HepG2 (cell line): Measurements from ENCODE around the gene FAM229A. TPM values are rescaled to one million over a fixed set of nuclear protein-coding genes. Genes with fewer than 3 reads are reported as not detected.
A peak's percentile ranks its signal among the peaks of the same experiment; 100 is the strongest.

Experiments used
- AGO1 ChIP-seq: fragments of 200-400 bp; formaldehyde crosslinking; IDR thresholded peaks from 2 replicates; pipeline ENCODE4 v1.6.1; 2017; ENCODE audit warnings: mild to moderate bottlenecking, low read depth, low read length, moderate library complexity; ENCODE audit not compliant: poor library complexity, severe bottlenecking
- ARHGAP35 ChIP-seq: sonication (generic); formaldehyde crosslinking; IDR thresholded peaks from 2 replicates; pipeline ENCODE4 v1.9.0; 2022; ENCODE audit warnings: mild to moderate bottlenecking, inconsistent platforms, moderate library complexity, missing genetic modification reagents, borderline replicate concordance
- ATAD3A ChIP-seq: sonication (generic); formaldehyde crosslinking; IDR thresholded peaks from 2 replicates; pipeline ENCODE4 v1.4.0; 2020; ENCODE audit warnings: missing genetic modification reagents
- CBX5 ChIP-seq: sonication (generic); formaldehyde crosslinking; IDR thresholded peaks from 2 replicates; pipeline ENCODE4 v1.4.0; 2020; ENCODE audit warnings: missing genetic modification reagents, borderline replicate concordance
- CC2D1A ChIP-seq: sonication (generic); formaldehyde crosslinking; IDR thresholded peaks from 2 replicates; pipeline ENCODE4 v1.8.1; 2023; ENCODE audit warnings: mild to moderate bottlenecking, missing genetic modification reagents
- DPF2 ChIP-seq: sonication (generic); formaldehyde crosslinking; IDR thresholded peaks from 2 replicates; pipeline ENCODE4 v1.4.0; 2020; ENCODE audit warnings: mild to moderate bottlenecking, low read depth, missing genetic modification reagents, borderline replicate concordance
- GABPB1 ChIP-seq: IDR thresholded peaks from 2 replicates; pipeline ENCODE4 v1.6.1; 2016; ENCODE audit warnings: mild to moderate bottlenecking, missing genetic modification reagents, moderate library complexity, missing compliant biosample characterization
- GATAD2A ChIP-seq: IDR thresholded peaks from 2 replicates; pipeline ENCODE4 v1.6.1; 2016
- HBP1 ChIP-seq: IDR thresholded peaks from 2 replicates; pipeline ENCODE4 v1.6.1; 2016; ENCODE audit warnings: low read depth, control low read depth
- HOXA3 ChIP-seq: sonication (generic); formaldehyde crosslinking; IDR thresholded peaks from 2 replicates; pipeline ENCODE4 v1.5.0; 2020; ENCODE audit warnings: missing genetic modification reagents
- MED1 ChIP-seq: sonication (generic); formaldehyde crosslinking; IDR thresholded peaks from 2 replicates; pipeline ENCODE4 v1.4.0; 2020; ENCODE audit warnings: missing genetic modification reagents
- MTERF4 ChIP-seq: sonication (generic); formaldehyde crosslinking; IDR thresholded peaks from 2 replicates; pipeline ENCODE4 v1.8.0; 2023; ENCODE audit warnings: mild to moderate bottlenecking, missing genetic modification reagents
- MTF2 ChIP-seq: sonication (generic); formaldehyde crosslinking; IDR thresholded peaks from 2 replicates; pipeline ENCODE4 v1.5.0; 2020; ENCODE audit warnings: missing genetic modification reagents, borderline replicate concordance
- MXD3 ChIP-seq: IDR thresholded peaks from 2 replicates; pipeline ENCODE4 v1.6.1; 2016; ENCODE audit warnings: mild to moderate bottlenecking, missing biosample characterization, missing genetic modification reagents
- NFE2L1 ChIP-seq: sonication (generic); formaldehyde crosslinking; IDR thresholded peaks from 2 replicates; pipeline ENCODE4 v1.4.0; 2020; ENCODE audit warnings: missing genetic modification reagents, mild to moderate bottlenecking, borderline replicate concordance
- NFYB ChIP-seq: sonication (generic); formaldehyde crosslinking; IDR thresholded peaks from 2 replicates; pipeline ENCODE4 v1.4.0; 2020; ENCODE audit warnings: missing genetic modification reagents
- PCBP2 ChIP-seq: fragments of 200-400 bp; formaldehyde crosslinking; optimal IDR thresholded peaks from 2 replicates; pipeline ENCODE3; 2018; ENCODE audit warnings: low read length, low read depth; ENCODE audit not compliant: poor library complexity, severe bottlenecking
- PHF21A ChIP-seq: sonication (generic); formaldehyde crosslinking; IDR thresholded peaks from 2 replicates; pipeline ENCODE4 v1.5.0; 2020; ENCODE audit warnings: mild to moderate bottlenecking, missing genetic modification reagents
- PLSCR1 ChIP-seq: sonication (generic); formaldehyde crosslinking; IDR thresholded peaks from 2 replicates; pipeline ENCODE4 v1.5.0; 2020; ENCODE audit warnings: missing genetic modification reagents, mild to moderate bottlenecking, borderline replicate concordance
- RBFOX2 ChIP-seq: fragments of 200-400 bp; formaldehyde crosslinking; IDR thresholded peaks from 2 replicates; pipeline ENCODE4 v1.6.1; 2017; ENCODE audit warnings: low read depth, mild to moderate bottlenecking, low read length
- SCMH1 ChIP-seq: sonication (generic); formaldehyde crosslinking; IDR thresholded peaks from 2 replicates; pipeline ENCODE4 v1.9.0; 2021; ENCODE audit warnings: missing genetic modification reagents, mild to moderate bottlenecking, borderline replicate concordance
- SIX1 ChIP-seq: sonication (generic); formaldehyde crosslinking; IDR thresholded peaks from 2 replicates; pipeline ENCODE4 v1.4.0; 2020; ENCODE audit warnings: missing genetic modification reagents, borderline replicate concordance
- TBL1XR1 ChIP-seq: fragments of 150-350 bp; IDR thresholded peaks from 2 replicates; pipeline ENCODE4 v1.6.1; 2014; ENCODE audit warnings: borderline replicate concordance, low read length; ENCODE audit not compliant: partially characterized antibody
- TBP ChIP-seq: sonication (generic); formaldehyde crosslinking; IDR thresholded peaks from 2 replicates; pipeline ENCODE4 v1.5.0; 2020; ENCODE audit warnings: missing genetic modification reagents
- ZBTB7A ChIP-seq: sonication (generic); formaldehyde crosslinking; IDR thresholded peaks from 2 replicates; pipeline ENCODE4 v1.8.0; 2022; ENCODE audit warnings: mild to moderate bottlenecking, missing genetic modification reagents
- ZNF138 ChIP-seq: sonication (generic); formaldehyde crosslinking; IDR thresholded peaks from 2 replicates; pipeline ENCODE4 v1.5.0; 2020; ENCODE audit warnings: mild to moderate bottlenecking, low read depth, missing genetic modification reagents
- ZNF180 ChIP-seq: sonication (generic); formaldehyde crosslinking; IDR thresholded peaks from 2 replicates; pipeline ENCODE4 v1.4.0; 2020; ENCODE audit warnings: low read depth, missing genetic modification reagents, borderline replicate concordance
- ZNF260 ChIP-seq: sonication (generic); formaldehyde crosslinking; IDR thresholded peaks from 2 replicates; pipeline ENCODE4 v1.4.0; 2020; ENCODE audit warnings: missing genetic modification reagents, low read depth, mild to moderate bottlenecking, borderline replicate concordance
- polyA plus RNA-seq, 8 experiments: library from polyadenylated mRNA; depleted of rRNA in 3 of 8; stranded (reverse) in 7 of 8; unstranded in 1 of 8; fragments of >200 nt; fragmentation: Illumina TruSeq in 4 of 8; extraction: Trizol in 4 of 8; gene quantifications; 2 replicates each; pipeline versions ENCODE4 v1.2.1 to v1.2.3, GENCODE V29; 2011 to 2016; ENCODE audit warnings: low read depth in 4 of 8, missing spikeins in 1 of 8, mixed read lengths in 1 of 8; ENCODE audit not compliant: insufficient read depth in 1 of 8
- total RNA-seq, 5 experiments: library from RNA; depleted of rRNA; stranded (reverse); fragments of >200 nt; fragmentation: Illumina TruSeq; extraction: Trizol; gene quantifications; 2 replicates each; pipeline ENCODE4 v1.2.3, GENCODE V29; 2016; ENCODE audit warnings: low read depth in 1 of 5

FAM229A gene
- total and polyA plus RNA-seq, 2 of the 13 experiments (the other 11 are each of a cell fraction or from before 2014, with no cell fraction given), result 3.2 to 17.6 TPM

GRCh38 chr1:32394141-32394889 lies 32.0 kb upstream of the FAM229A start, which contains the start of gene BSDC1 (continued):
- TF ChIP-seq PLSCR1 (no peak), ZNF138 (CRISPR knock-in tag) (peak; percentile 60; the same call in 1 of the 2 replicates), PCBP2 (no peak), MXD3 (CRISPR knock-in tag) (no peak; the same call in 1 of the 2 replicates), ZNF180 (no peak), DPF2 (CRISPR knock-in tag) (no peak), NFE2L1 (no peak), TBP (CRISPR knock-in tag) (no peak), MTERF4 (CRISPR knock-in tag) (no peak), TBL1XR1 (no peak), RBFOX2 (peak; percentile 59), ZBTB7A (CRISPR knock-in tag) (no peak), SIX1 (CRISPR knock-in tag) (no peak), GABPB1 (CRISPR knock-in tag) (peak; percentile 84), ZNF260 (CRISPR knock-in tag) (no peak), SCMH1 (CRISPR knock-in tag) (no peak), PHF21A (CRISPR knock-in tag) (peak; percentile 55; the same call in 1 of the 2 replicates), HOXA3 (CRISPR knock-in tag) (peak; percentile 50; the same call in 1 of the 2 replicates), ATAD3A (no peak), AGO1 (no peak), CBX5 (CRISPR knock-in tag) (peak; percentile 97), CC2D1A (CRISPR knock-in tag) (no peak), NFYB (CRISPR knock-in tag) (peak; percentile 80), MTF2 (CRISPR knock-in tag) (no peak; the same call in 1 of the 2 replicates), MED1 (CRISPR knock-in tag) (peak; percentile 70; the same call in 1 of the 2 replicates), GATAD2A (peak; percentile 82), ARHGAP35 (CRISPR knock-in tag) (no peak), HBP1 (peak; percentile 81; the same call in 1 of the 2 replicates)
